ENCODE results near the gene ROBO1. TPM values are rescaled to one million over a fixed set of nuclear protein-coding genes. Genes with fewer than 3 reads are reported as not detected.
"Not testable (repeated sequence)": the region's sequence is repeated elsewhere in the genome, so short reads cannot be mapped to it uniquely, and the experiment has no call there.

Gene ROBO1
- polyA plus RNA-seq, 2 donors: 4.7 to 12.0 TPM

DNA sequence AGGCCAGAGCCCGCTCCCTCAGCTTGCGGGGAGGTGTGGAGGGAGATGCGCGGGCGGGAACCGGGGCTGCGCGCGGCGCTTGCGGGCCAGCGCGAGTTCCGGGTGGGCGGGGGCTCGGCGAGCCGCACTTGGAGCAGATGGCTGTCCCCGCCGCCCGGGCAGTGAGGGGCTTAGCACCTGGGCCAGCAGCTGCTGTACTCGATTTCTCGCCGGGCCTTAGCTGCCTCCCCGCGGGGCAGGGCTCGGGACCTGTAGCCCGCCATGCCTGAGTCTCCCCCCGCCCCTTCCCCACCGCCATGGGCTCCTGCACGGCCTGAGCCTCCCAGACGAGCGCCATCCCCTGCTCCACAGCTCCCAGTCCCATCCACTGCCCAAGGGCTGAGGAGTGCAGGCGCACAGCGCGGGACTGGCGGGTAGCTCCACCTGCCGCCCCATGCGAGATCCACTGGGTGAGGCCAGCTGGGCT is 265.5 kb downstream of the ROBO1 start:
- H3K4me1 ChIP-seq (ENCODE audit: control insufficient read depth in 2 of 2, insufficient read depth in 2 of 2, low read length in 1 of 2); H3K4me3 ChIP-seq (ENCODE audit: low read depth in 1 of 2, low read length in 2 of 2); H3K27ac ChIP-seq (ENCODE audit: low read depth in 2 of 2, low read length in 1 of 2); H3K9me3 ChIP-seq (ENCODE audit: control insufficient read depth in 2 of 2, insufficient read depth in 1 of 2, low read depth in 1 of 2, low read length in 1 of 2); H3K36me3 ChIP-seq (ENCODE audit: control insufficient read depth in 2 of 2, insufficient read depth in 2 of 2, low read length in 1 of 2); H3K27me3 ChIP-seq (ENCODE audit: control insufficient read depth in 1 of 2, insufficient read depth in 2 of 2, low read length in 2 of 2): not testable (repeated sequence)
- WGBS, 2 donors: 94 to 96% methylated on average over 37 to 39 of the region's 39 CpGs

DNA sequence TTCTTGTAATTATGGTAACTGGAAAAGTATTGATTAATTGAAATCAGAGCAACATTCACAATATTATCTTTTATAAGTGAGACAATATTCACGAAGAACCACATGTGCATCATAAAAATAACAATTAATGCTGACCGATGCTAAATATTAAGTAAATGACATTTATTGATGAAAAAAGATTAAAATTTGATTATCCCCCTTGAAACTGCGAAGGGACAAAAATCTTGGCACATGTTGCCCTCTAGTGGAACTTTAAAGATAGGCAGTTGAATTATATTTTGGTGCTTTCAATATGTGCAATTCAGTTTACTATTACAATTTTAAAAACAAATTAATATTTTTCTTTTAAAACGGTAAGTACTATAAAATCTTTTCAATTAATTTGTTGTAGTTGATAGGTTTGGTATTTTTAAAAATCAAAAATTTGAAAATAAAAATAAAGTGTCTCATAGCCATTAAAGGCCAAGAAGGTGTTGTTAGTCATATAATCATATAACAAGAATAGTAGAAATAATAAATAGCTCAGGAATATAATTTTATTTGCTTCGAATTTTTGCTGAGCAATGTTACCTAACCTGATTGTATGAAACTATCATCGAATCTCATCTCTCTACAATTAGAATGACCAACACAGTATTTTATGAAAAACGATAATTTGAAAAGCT is 270.2 kb downstream of the ROBO1 start:
- H3K27ac ChIP-seq (ENCODE audit: low read depth in 2 of 2, low read length in 1 of 2): no peak overlapping the region
- H3K4me1 ChIP-seq (ENCODE audit: control insufficient read depth in 2 of 2, insufficient read depth in 2 of 2, low read length in 1 of 2): no peaks in the 10 kb centered on the region
- no peaks in the 10 kb centered on the region for H3K27me3 ChIP-seq (ENCODE audit: control insufficient read depth in 1 of 2, insufficient read depth in 2 of 2, low read length in 2 of 2)
- H3K9me3 ChIP-seq (ENCODE audit: control insufficient read depth in 2 of 2, insufficient read depth in 1 of 2, low read depth in 1 of 2, low read length in 1 of 2): no peaks in the 10 kb centered on the region
- no peaks in the 10 kb centered on the region for H3K36me3 ChIP-seq (ENCODE audit: control insufficient read depth in 2 of 2, insufficient read depth in 2 of 2, low read length in 1 of 2)
- 28% methylated on average over 7 of the region's 7 CpGs for WGBS, 2 donors
- no peak overlapping the region for H3K4me3 ChIP-seq (ENCODE audit: low read depth in 1 of 2, low read length in 2 of 2)

GRCh38 chr3:79491029-79491641 is 276.7 kb downstream of the ROBO1 start:
- H3K9me3 ChIP-seq (ENCODE audit: control insufficient read depth in 2 of 2, insufficient read depth in 1 of 2, low read depth in 1 of 2, low read length in 1 of 2): peaks cover 0 to 2% of the 10 kb centered on the region in 2 donors
- H3K4me3 ChIP-seq (ENCODE audit: low read depth in 1 of 2, low read length in 2 of 2): no peak overlapping the region
- no peak overlapping the region for H3K27ac ChIP-seq (ENCODE audit: low read depth in 2 of 2, low read length in 1 of 2)
- no peaks in the 10 kb centered on the region for H3K27me3 ChIP-seq (ENCODE audit: control insufficient read depth in 1 of 2, insufficient read depth in 2 of 2, low read length in 2 of 2)
- 21 to 26% methylated on average over 4 of the region's 4 CpGs for WGBS, 2 donors
- H3K4me1 ChIP-seq (ENCODE audit: control insufficient read depth in 2 of 2, insufficient read depth in 2 of 2, low read length in 1 of 2): peaks cover 0 to 2% of the 10 kb centered on the region in 2 donors
- H3K36me3 ChIP-seq (ENCODE audit: control insufficient read depth in 2 of 2, insufficient read depth in 2 of 2, low read length in 1 of 2): no peaks in the 10 kb centered on the region

GRCh38 chr3:79490165-79491028 is 277.4 kb downstream of the ROBO1 start:
- Histone ChIP-seq H3K9me3 (ENCODE audit: control insufficient read depth in 2 of 2, insufficient read depth in 1 of 2, low read depth in 1 of 2, low read length in 1 of 2) (peaks cover 0 to 2% of the 10 kb centered on the region in 2 donors), H3K4me1 (ENCODE audit: control insufficient read depth in 2 of 2, insufficient read depth in 2 of 2, low read length in 1 of 2) (peaks cover 0 to 2% of the 10 kb centered on the region in 2 donors), H3K27me3 (ENCODE audit: control insufficient read depth in 1 of 2, insufficient read depth in 2 of 2, low read length in 2 of 2) (no peaks in the 10 kb centered on the region), H3K27ac (ENCODE audit: low read depth in 2 of 2, low read length in 1 of 2) (no peak overlapping the region), H3K36me3 (ENCODE audit: control insufficient read depth in 2 of 2, insufficient read depth in 2 of 2, low read length in 1 of 2) (no peaks in the 10 kb centered on the region), H3K4me3 (ENCODE audit: low read depth in 1 of 2, low read length in 2 of 2) (no peak overlapping the region)
- 29 to 40% methylated on average over 8 of the region's 8 CpGs for WGBS, 2 donors

- peaks cover 0 to 2% of the 10 kb centered on the region in 2 donors for H3K4me1 ChIP-seq (ENCODE audit: control insufficient read depth in 2 of 2, insufficient read depth in 2 of 2, low read length in 1 of 2)
- H3K36me3 ChIP-seq (ENCODE audit: control insufficient read depth in 2 of 2, insufficient read depth in 2 of 2, low read length in 1 of 2): no peaks in the 10 kb centered on the region
- H3K4me3 ChIP-seq (ENCODE audit: low read depth in 1 of 2, low read length in 2 of 2): no peak overlapping the region
- no peaks in the 10 kb centered on the region for H3K27me3 ChIP-seq (ENCODE audit: control insufficient read depth in 1 of 2, insufficient read depth in 2 of 2, low read length in 2 of 2)
- H3K27ac ChIP-seq (ENCODE audit: low read depth in 2 of 2, low read length in 1 of 2): no peak overlapping the region
- peaks cover 0 to 2% of the 10 kb centered on the region in 2 donors for H3K9me3 ChIP-seq (ENCODE audit: control insufficient read depth in 2 of 2, insufficient read depth in 1 of 2, low read depth in 1 of 2, low read length in 1 of 2)
- WGBS, 2 donors: 89 to 92% methylated on average over 2 of the region's 2 CpGs
Observed at GRCh38 chr3:79488407-79488806, 279.4 kb downstream of the ROBO1 start.

DNA sequence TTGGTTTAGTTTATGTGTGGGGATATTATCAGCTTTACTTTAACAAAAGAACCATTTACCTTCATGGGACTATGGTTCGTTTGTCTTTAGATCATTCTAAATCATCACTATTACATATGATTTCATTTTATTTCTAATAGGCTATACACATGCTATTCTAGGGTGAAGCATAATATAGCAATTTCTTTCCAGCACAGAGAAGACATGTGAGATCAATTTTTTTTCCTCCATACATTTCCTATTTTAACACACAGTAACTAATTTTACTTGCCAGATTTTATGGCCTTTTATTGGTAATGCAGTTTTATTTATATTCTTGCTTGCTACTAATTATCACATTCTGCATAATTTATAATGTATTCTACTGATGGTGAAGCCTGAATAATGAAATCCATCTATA is 287.1 kb downstream of the ROBO1 start:
- H3K27ac ChIP-seq (ENCODE audit: low read depth in 2 of 2, low read length in 1 of 2): no peak overlapping the region
- no peaks in the 10 kb centered on the region for H3K4me1 ChIP-seq (ENCODE audit: control insufficient read depth in 2 of 2, insufficient read depth in 2 of 2, low read length in 1 of 2)
- no peaks in the 10 kb centered on the region for H3K27me3 ChIP-seq (ENCODE audit: control insufficient read depth in 1 of 2, insufficient read depth in 2 of 2, low read length in 2 of 2)
- WGBS, 2 donors: 59 to 61% methylated on average over 1 of the region's 1 CpG
- no peak overlapping the region for H3K4me3 ChIP-seq (ENCODE audit: low read depth in 1 of 2, low read length in 2 of 2)
- H3K9me3 ChIP-seq (ENCODE audit: control insufficient read depth in 2 of 2, insufficient read depth in 1 of 2, low read depth in 1 of 2, low read length in 1 of 2): no peaks in the 10 kb centered on the region
- no peaks in the 10 kb centered on the region for H3K36me3 ChIP-seq (ENCODE audit: control insufficient read depth in 2 of 2, insufficient read depth in 2 of 2, low read length in 1 of 2)

DNA sequence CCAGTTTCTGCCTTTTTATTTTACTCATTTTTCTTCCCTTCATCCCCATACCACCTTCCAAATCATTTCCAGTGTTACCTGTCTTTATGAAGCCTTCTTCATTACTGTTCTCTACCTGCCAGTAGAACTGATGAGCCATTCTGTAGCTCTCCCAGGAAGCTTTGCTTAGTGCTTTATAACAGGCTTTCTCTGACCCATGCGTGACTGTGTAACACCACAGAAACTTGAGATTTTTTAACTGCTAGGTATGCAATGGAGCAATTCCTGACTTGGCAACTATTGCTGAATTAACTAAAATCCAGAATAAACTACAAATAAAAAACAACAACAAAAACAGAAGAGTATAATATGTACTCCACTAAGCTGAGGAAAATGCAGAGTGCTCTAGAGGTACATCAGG is 289.2 kb downstream of the ROBO1 start:
- H3K9me3 ChIP-seq (ENCODE audit: control insufficient read depth in 2 of 2, insufficient read depth in 1 of 2, low read depth in 1 of 2, low read length in 1 of 2): no peaks in the 10 kb centered on the region
- no peak overlapping the region for H3K4me3 ChIP-seq (ENCODE audit: low read depth in 1 of 2, low read length in 2 of 2)
- WGBS, 2 donors: 84 to 91% methylated on average over 1 of the region's 1 CpG
- no peaks in the 10 kb centered on the region for H3K36me3 ChIP-seq (ENCODE audit: control insufficient read depth in 2 of 2, insufficient read depth in 2 of 2, low read length in 1 of 2)
- H3K27me3 ChIP-seq (ENCODE audit: control insufficient read depth in 1 of 2, insufficient read depth in 2 of 2, low read length in 2 of 2): no peaks in the 10 kb centered on the region
- no peaks in the 10 kb centered on the region for H3K4me1 ChIP-seq (ENCODE audit: control insufficient read depth in 2 of 2, insufficient read depth in 2 of 2, low read length in 1 of 2)
- no peak overlapping the region for H3K27ac ChIP-seq (ENCODE audit: low read depth in 2 of 2, low read length in 1 of 2)

DNA sequence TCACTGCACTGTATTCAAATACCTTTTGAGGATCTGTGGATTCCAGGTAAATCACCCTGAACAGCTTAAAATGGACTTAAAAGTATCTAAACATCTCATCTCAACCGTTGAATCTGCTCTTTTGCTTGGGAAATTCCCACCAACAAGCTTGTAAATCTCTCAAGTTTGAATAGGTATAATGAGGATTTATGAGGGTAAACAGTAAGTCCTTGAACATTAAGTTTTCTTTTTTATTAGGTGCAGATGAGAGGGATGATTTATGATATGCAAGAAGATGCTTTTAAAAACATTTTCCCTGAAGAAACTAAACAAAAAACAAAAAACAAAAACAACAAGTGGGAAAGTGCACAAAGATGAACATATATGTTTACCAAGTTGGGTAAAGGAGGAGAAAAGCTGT is 290.6 kb downstream of the ROBO1 start:
- no peaks in the 10 kb centered on the region for H3K4me1 ChIP-seq (ENCODE audit: control insufficient read depth in 2 of 2, insufficient read depth in 2 of 2, low read length in 1 of 2)
- H3K36me3 ChIP-seq (ENCODE audit: control insufficient read depth in 2 of 2, insufficient read depth in 2 of 2, low read length in 1 of 2): no peaks in the 10 kb centered on the region
- WGBS, 2 donors: 22 to 24% methylated on average over 1 of the region's 1 CpG
- H3K9me3 ChIP-seq (ENCODE audit: control insufficient read depth in 2 of 2, insufficient read depth in 1 of 2, low read depth in 1 of 2, low read length in 1 of 2): no peaks in the 10 kb centered on the region
- H3K27me3 ChIP-seq (ENCODE audit: control insufficient read depth in 1 of 2, insufficient read depth in 2 of 2, low read length in 2 of 2): no peaks in the 10 kb centered on the region
- H3K4me3 ChIP-seq (ENCODE audit: low read depth in 1 of 2, low read length in 2 of 2): no peak overlapping the region
- H3K27ac ChIP-seq (ENCODE audit: low read depth in 2 of 2, low read length in 1 of 2): no peak overlapping the region

DNA sequence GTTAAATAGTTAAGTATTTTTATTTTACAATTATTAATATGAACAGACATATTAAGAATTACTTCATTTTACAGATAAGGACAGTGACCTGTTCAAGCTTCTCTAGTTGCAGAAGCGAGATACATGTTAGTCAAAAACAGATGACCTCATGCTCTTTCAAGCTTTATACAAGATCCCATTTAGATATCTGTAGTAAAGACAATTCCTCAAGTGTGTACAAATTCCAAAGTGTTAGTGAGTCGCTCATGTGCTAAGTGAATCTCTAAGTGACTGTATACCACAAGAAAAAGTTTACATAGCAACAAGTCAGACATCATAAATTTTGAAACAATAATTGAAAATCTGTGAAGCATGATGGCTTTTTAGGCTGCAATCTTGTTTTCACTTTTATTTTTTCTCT is 293.8 kb downstream of the ROBO1 start:
- H3K4me3 ChIP-seq (ENCODE audit: low read depth in 1 of 2, low read length in 2 of 2): no peak overlapping the region
- H3K4me1 ChIP-seq (ENCODE audit: control insufficient read depth in 2 of 2, insufficient read depth in 2 of 2, low read length in 1 of 2): no peaks in the 10 kb centered on the region
- no peaks in the 10 kb centered on the region for H3K27me3 ChIP-seq (ENCODE audit: control insufficient read depth in 1 of 2, insufficient read depth in 2 of 2, low read length in 2 of 2)
- 74 to 77% methylated on average over 2 of the region's 2 CpGs for WGBS, 2 donors
- no peak overlapping the region for H3K27ac ChIP-seq (ENCODE audit: low read depth in 2 of 2, low read length in 1 of 2)
- no peaks in the 10 kb centered on the region for H3K9me3 ChIP-seq (ENCODE audit: control insufficient read depth in 2 of 2, insufficient read depth in 1 of 2, low read depth in 1 of 2, low read length in 1 of 2)
- H3K36me3 ChIP-seq (ENCODE audit: control insufficient read depth in 2 of 2, insufficient read depth in 2 of 2, low read length in 1 of 2): no peaks in the 10 kb centered on the region

All from esophagus (tissue), 2 donors.